ENCODE measurements around the gene TSPEAR. TPM values are rescaled to one million over a fixed set of nuclear protein-coding genes. Genes with fewer than 3 reads are reported as not detected.
A peak's percentile ranks its signal among the peaks of the same experiment; 100 is the strongest.

Gene TSPEAR
- total and polyA plus RNA-seq, 9 of the 15 experiments (the other 6 are each of a cell fraction or from before 2014, with no cell fraction given), result not detected

GRCh38 chr21:44714905-44715304 is 3.5 kb upstream of the TSPEAR start:
- TF ChIP-seq, protein P1, sequence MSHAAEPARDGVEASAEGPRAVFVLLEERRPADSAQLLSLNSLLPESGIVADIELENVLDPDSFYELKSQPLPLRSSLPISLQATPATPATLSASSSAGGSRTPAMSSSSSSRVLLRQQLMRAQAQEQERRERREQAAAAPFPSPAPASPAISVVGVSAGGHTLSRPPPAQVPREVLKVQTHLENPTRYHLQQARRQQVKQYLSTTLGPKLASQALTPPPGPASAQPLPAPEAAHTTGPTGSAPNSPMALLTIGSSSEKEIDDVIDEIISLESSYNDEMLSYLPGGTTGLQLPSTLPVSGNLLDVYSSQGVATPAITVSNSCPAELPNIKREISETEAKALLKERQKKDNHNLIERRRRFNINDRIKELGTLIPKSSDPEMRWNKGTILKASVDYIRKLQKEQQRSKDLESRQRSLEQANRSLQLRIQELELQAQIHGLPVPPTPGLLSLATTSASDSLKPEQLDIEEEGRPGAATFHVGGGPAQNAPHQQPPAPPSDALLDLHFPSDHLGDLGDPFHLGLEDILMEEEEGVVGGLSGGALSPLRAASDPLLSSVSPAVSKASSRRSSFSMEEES (CRISPR knock-in tag; IDR thresholded peaks at IDR 0.05), result no peak
- TF ChIP-seq, protein P2, sequence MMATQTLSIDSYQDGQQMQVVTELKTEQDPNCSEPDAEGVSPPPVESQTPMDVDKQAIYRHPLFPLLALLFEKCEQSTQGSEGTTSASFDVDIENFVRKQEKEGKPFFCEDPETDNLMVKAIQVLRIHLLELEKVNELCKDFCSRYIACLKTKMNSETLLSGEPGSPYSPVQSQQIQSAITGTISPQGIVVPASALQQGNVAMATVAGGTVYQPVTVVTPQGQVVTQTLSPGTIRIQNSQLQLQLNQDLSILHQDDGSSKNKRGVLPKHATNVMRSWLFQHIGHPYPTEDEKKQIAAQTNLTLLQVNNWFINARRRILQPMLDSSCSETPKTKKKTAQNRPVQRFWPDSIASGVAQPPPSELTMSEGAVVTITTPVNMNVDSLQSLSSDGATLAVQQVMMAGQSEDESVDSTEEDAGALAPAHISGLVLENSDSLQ (IDR thresholded peaks at IDR 0.05), result peak; percentile 37
- no peak for ATAC-seq
- no peaks in the 10 kb centered on the region for H3K79me2 ChIP-seq (ENCODE audit: control insufficient read depth, insufficient read depth, low read length)
- H3K27me3 ChIP-seq (ENCODE audit: control insufficient read depth in 2 of 2, insufficient read depth in 2 of 2, low read length in 2 of 2), result peaks cover 34 to 50% of the 10 kb centered on the region in 2 experiments; a peak in 4 of 5 replicates
- H3K36me3 ChIP-seq (ENCODE audit: control insufficient read depth, insufficient read depth, low read length), result no peaks in the 10 kb centered on the region
- H3K4me2 ChIP-seq (ENCODE audit: insufficient read depth, low read length), result no peak overlapping the region
- BruUV-seq (replicated peaks), result no TSS peak
- peaks cover 0 to 8% of the 10 kb centered on the region in 2 experiments; a peak in 1 of 5 replicates for H3K4me1 ChIP-seq (replicated peaks in 1 of 2; ENCODE audit: control insufficient read depth in 2 of 2, insufficient read depth in 2 of 2, low read length in 2 of 2)
- H2AFZ ChIP-seq (ENCODE audit: low read depth, low read length), result no peak overlapping the region
- no peak overlapping the region for H3K4me3 ChIP-seq
- DNase-seq (ENCODE audit: extremely low read depth in 1 of 4, low spot score in 3 of 4), result no peak
- no peak overlapping the region for H3K9ac ChIP-seq (ENCODE audit: insufficient read depth in 1 of 2, low read depth in 2 of 2, low read length in 2 of 2)
- no peaks in the 10 kb centered on the region for H3K9me3 ChIP-seq (replicated peaks; ENCODE audit: control insufficient read depth, insufficient read depth, low read depth, low read length)
- peaks cover 8% of the 10 kb centered on the region; the same call in 1 of the 2 replicates for H4K20me1 ChIP-seq (replicated peaks; ENCODE audit: control insufficient read depth, insufficient read depth, low read length)
- in situ Hi-C loops (cut with MboI), result no loop called here
- WGBS (ENCODE audit: insufficient coverage, low coverage, missing lambda C conversion rate), result 2% methylated on average over 8 of the region's 8 CpGs
- FAIRE-seq, result peak; percentile 54
- H3K27ac ChIP-seq (ENCODE audit: extremely low read depth, low read depth, low read length), result no peak overlapping the region
- H3K9me1 ChIP-seq (ENCODE audit: control insufficient read depth, insufficient read depth, low read length), result no peaks in the 10 kb centered on the region
- intact Hi-C loops (cut with micrococcal nuclease), result no loop called here
- POLR2A ChIA-PET, result interaction anchor here (1.0 kb wide), 1 partner anchor 16 kb away, joined by 3 read pairs; no protein-coding TSS in a partner anchor
- CTCF ChIA-PET (ENCODE audit: low intra/inter-chr PET ratio), result no interaction called here
